NOMO-1 treated with DMSO at 0.1 percent for 48 hours (cell line): ENCODE results near the gene PDE10A.
"Not testable (repeated sequence)": the region's sequence is repeated elsewhere in the genome, so short reads cannot be mapped to it uniquely, and the experiment has no call there.

ENCODE experiments used
- DNase-seq: peaks from one replicate; lab custom pipeline; 2025; ENCODE audit not compliant: unreplicated experiment; lab: John Stamatoyannopoulos, UW

PDE10A gene

DNA sequence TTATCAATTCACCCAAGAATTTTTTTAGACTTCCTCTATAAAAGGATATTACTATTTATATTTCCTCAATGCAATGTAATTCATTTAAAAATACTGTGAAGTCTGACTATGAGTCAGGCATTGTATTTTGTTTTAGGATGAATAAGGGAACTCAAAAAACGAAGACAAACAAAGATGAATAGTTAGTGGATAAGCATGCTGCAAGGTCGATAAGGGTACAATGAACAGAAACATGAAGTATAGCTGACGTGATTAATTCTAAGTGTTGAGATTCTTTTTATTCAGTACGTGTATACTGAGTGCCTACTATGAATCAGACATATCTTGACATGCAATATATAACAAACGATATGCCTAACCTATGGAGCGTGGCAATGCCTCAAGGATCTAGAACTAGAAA, 105.4 kb downstream of the PDE10A start:
- DNase-seq: no peak

DNA sequence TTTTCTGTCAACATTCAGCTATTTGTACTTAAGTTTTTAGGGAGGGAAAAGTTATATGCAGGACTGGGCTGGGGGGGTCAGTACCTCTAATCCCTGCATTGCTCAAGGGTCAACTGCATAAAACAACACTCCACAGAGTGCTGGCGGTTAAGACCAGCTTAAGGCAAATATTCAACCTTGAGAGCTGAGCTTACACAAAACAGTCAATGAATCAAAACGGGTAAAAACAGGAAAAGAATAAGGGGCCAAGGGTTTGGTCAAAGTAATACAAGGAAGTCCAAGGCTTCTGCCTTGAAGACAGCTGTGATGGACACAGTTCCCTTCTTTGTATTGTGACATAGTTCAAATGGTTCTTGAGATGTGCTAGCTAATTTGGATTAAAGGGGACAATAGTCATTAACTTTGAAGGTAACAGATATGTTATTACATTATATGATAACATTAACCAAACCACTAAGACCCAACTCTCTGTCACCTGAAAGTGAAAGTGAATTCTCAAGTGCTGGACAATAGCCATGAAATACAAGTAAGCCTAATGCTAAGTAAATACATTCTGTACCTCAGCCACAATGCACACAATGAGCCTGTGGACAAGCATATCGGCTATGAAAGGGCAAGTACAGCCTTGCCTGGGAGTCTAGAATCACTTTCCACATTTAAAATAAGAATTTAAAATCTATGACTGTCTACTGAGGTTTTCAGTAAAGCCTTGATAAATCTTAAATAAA, 106.8 kb downstream of the PDE10A start:
- DNase-seq: no peak

DNA sequence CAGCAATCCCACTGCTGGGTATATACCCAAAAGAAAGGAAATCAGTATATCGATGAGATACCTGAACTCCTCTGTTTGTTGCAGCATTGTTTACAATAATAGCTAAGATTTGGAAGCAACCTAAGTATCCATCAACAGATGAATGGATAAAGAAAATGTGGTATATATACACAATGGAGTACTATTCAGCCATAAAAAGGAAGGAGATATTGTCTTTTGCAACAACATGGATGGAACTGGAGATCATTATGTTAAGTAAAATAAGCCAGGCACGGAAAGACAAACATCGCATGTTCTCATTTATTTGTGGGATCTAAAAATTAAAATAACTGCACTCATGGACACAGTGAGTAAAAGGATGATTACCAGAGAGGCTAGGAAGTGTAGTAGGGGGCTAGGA, 108.4 kb downstream of the PDE10A start:
- DNase-seq: not testable (repeated sequence)

GRCh38 chr6:165552248-165552736, 110.7 kb downstream of the PDE10A start:
- no peak for DNase-seq

- DNase-seq: no peak
These were observed 111.2 kb downstream of the PDE10A start for GRCh38 chr6:165551828-165552227.

DNA sequence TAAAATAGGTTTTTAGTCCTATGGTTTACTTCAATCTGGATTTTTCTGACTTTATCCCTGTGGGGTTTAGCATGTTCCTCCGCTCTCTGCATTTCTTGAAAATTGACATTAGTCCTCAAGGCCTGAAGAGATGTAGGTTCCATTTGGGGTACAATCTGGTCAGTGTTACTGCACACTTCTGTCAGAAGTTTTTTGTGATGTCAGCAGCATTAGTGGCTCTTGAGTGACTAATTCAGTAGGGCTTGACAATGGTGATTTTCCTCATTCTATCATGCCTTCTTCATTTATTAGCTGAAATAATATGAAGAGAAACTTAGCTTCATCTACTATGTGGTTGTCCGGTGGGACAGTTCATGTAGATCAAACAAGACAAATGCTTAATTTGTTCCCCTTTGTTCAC, 114.6 kb downstream of the PDE10A start:
- no peak for DNase-seq

GRCh38 chr6:165545806-165546205, 117.2 kb downstream of the PDE10A start:
- DNase-seq: no peak

DNA sequence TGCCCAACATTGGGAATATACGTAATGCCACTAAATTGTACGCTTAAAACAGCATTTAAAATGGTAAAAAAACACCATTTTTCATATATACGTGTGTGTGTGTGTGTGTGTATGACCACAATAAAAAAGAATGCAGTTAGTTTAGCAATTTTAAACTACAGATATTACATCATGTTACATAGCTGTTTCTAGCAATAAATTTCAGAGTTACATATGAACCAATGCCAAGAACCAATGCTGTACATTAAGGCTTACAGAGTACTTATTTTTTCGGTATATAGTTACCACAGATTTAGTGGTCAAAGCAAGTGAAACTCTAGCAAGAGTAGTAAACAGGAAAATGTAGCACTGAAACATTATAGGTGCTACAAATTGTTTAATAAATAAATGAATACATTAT, 119.3 kb downstream of the PDE10A start:
- DNase-seq: no peak

DNA sequence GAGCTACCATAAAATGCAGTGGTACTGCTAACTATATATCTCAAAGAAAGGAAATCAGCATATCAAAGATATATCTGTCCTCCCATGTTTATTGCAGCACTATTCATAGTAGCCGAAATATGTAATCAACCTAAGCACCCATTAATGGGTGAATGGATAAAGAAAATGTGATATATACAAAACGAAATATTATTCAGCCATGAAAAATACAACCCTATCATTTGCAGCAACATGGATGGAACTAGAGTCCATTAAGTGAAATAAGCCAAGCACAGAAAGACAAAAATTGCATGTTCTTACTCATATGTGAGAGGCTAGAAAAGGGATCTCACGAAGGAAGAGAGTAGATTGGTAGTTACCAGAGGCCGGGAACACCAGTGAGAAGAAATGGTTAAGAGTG, 126.1 kb downstream of the PDE10A start:
- DNase-seq: no peak

GRCh38 chr6:165519316-165519715, 143.7 kb downstream of the PDE10A start:
- no peak for DNase-seq

DNA sequence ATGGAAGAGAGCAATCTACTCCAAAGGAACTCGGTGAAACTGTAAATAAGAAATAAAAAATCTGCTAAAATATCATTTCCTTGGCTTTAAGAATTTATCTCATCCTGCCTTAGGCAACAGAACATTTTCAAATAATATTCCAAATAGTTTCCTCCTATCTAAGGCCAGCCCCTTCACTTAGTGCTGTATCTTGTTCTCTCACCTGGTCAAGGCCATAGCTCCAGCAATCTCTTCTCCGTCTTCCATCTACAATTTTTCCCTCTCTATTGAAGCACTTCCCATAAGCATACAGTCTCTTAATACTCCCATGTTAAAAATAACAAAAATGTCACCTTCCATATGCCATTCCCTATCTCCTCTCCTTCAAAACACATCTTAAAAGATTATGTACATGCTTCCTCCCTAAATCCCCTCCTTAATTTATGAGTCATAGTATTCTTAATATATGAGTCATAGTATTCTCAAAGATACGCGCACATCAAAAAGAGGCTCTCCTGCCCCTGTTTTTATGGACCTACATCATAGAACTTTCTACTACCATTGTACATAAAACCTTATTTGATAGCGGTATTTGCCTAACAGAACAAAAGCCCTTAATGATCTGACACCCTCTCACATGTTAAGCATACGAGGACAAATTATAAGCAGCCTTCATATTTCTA, 146.9 kb downstream of the PDE10A start:
- DNase-seq: no peak

DNA sequence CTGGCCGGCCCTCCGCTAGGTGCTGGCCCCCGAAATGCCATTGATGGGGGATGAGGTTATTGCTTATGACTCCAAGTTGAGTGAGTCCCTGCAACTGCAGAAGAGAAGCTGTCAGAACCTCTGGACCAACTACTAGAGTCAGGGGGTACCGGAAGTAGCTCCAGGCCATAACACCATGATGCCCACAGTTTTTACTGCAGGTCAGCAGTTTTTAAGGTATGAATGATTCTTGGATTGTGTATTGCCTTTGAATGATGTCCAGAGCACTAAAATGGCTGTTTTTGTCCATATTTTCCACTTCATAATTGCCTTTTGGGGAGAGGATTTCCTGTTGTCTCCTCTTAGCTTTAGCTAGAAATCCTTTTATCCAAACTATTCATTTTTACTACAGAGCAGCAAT, 148.4 kb downstream of the PDE10A start:
- no peak for DNase-seq

- DNase-seq: no peak
These were observed 151.2 kb downstream of the PDE10A start for GRCh38 chr6:165511807-165512206.

- no peak for DNase-seq
These were observed 154.6 kb downstream of the PDE10A start for GRCh38 chr6:165508321-165508869.

- no peak for DNase-seq
These were observed 156.4 kb downstream of the PDE10A start for GRCh38 chr6:165506657-165507056.

GRCh38 chr6:165500214-165500907, 162.7 kb downstream of the PDE10A start:
- not testable (repeated sequence) for DNase-seq

DNA sequence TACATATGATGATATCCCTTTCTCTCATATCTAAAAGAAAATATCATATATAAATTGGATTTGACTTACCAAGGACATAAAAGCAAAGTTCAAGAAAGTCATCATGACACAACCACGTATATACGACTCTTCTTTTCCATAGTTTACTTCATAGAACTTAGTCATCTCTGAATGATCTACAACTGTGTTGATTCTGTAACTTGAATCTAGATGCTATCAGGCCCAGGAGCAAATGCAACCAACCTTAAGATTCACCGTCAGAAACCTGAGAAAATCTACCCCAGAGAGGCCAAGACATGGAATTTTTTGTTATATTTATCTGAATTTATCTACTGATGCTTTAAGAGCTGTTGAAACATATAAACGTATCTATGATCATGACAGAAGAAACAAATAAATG, 165.6 kb downstream of the PDE10A start:
- DNase-seq: no peak

DNA sequence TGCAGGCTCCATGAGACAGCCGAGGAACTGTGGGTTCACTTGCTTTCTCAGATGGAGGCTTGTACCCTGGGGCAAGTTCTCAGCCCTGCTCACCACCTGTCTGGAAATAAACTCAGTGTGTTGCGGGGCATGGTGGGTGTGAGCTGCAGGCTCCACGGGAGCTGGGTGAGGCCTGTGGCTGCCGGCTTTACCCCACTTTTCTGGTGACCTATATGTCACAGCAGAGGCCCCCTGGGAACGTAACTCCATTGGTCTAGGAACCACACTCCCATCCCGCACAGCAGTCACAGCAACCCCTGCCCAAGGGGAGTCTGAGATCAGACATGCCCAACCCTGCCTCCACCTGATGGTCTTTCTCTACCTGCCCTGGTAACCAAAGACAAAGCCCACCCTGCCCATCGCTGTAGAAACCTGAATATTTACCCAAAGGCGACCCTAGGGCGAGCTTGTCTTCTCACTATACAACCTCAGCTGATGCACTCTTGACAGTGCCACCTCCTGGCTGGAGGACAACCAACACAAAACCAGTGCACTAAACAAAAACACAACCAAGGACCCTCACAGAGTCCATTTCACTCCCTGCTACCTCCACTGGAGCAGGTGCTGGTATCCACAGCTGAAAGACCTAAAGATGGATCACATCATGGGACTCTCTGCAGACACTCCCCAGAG, 174.3 kb downstream of the PDE10A start:
- no peak for DNase-seq

GRCh38 chr6:165487950-165488349, 175.1 kb downstream of the PDE10A start:
- no peak for DNase-seq

DNA sequence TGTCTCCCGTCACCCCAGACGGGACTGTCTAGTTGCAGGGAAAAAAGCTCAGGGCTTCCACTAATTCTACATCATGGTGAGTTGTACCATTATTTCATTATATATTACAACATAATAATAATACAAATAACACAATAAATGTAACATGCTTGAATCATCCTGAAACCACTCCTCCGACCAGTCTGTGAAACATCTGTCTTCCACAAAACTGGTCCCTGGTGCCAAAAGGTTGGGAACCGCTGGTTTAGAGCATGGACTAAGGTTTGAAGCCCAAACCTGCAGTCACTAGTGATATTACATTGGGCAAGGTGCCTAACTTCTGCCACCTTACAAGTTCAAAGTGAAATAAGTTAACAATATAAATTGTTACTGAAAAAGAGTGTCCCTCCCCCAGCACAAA, 175.7 kb downstream of the PDE10A start:
- DNase-seq: no peak
